Measurements from ENCODE around the gene MRFAP1. TPM values are rescaled to one million over a fixed set of nuclear protein-coding genes. Genes with fewer than 3 reads are reported as not detected.

MRFAP1 gene
- total and polyA plus RNA-seq, 2 donors (not counting 1 experiment from before 2014, with no cell fraction given) = 99.1 to 261 TPM

DNA sequence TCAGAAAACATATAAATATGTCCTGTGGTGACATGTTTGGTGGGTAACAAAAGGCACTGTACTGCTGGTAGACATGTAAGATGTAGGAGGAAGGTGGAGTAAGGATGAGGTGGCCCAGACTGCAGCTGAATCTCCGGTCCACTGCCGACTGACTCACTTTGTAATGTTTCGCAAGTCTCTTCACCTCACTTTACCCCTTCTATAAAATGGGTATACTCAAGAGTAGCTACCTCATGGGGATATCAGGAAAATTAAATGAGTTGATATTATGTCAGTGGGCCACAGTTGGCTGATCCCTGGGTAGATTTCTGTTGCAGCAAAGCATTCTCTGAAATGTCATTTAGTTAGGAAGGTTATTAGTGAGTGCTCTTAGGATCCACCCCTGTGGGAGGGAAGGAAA lies 22.1 kb downstream of the MRFAP1 start:
- Histone ChIP-seq H3K9me3 (ENCODE audit: control insufficient read depth, insufficient read depth, low read depth, low read length) (no peaks in the 10 kb centered on the region), H3K27ac (ENCODE audit: insufficient read depth, low read length) (no peak overlapping the region), H3K9ac (ENCODE audit: insufficient read depth, low read length) (no peak overlapping the region), H3K4me2 (ENCODE audit: extremely low read depth, insufficient read depth, low read length) (no peak overlapping the region), H4K20me1 (ENCODE audit: control insufficient read depth, extremely low read depth, insufficient read depth, low read length) (no peaks in the 10 kb centered on the region), H2AFZ (ENCODE audit: low read length) (no peak overlapping the region), H3K27me3 (ENCODE audit: control insufficient read depth, insufficient read depth, low read length) (peaks cover 17% of the 10 kb centered on the region), H3K4me1 (ENCODE audit: control insufficient read depth, extremely low read depth, insufficient read depth, low read length) (no peaks in the 10 kb centered on the region), H3K4me3 (replicated peaks in 1 of 4; ENCODE audit: control extremely low read depth in 1 of 4, insufficient read depth in 1 of 4, low read depth in 3 of 4, low read length in 4 of 4) (no peak overlapping the region), H3K36me3 (ENCODE audit: control insufficient read depth, insufficient read depth, low read length) (no peaks in the 10 kb centered on the region), H3K79me2 (ENCODE audit: control insufficient read depth, insufficient read depth, low read length) (no peaks in the 10 kb centered on the region)
- DNase-seq (ENCODE audit: low read depth in 2 of 2) = peak in 1 of 2 donors; percentile 19
- TF ChIP-seq, protein P1, sequence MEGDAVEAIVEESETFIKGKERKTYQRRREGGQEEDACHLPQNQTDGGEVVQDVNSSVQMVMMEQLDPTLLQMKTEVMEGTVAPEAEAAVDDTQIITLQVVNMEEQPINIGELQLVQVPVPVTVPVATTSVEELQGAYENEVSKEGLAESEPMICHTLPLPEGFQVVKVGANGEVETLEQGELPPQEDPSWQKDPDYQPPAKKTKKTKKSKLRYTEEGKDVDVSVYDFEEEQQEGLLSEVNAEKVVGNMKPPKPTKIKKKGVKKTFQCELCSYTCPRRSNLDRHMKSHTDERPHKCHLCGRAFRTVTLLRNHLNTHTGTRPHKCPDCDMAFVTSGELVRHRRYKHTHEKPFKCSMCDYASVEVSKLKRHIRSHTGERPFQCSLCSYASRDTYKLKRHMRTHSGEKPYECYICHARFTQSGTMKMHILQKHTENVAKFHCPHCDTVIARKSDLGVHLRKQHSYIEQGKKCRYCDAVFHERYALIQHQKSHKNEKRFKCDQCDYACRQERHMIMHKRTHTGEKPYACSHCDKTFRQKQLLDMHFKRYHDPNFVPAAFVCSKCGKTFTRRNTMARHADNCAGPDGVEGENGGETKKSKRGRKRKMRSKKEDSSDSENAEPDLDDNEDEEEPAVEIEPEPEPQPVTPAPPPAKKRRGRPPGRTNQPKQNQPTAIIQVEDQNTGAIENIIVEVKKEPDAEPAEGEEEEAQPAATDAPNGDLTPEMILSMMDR (conservative IDR thresholded peaks at IDR 0.05 in 1 of 2, IDR thresholded peaks at IDR 0.05 in 1 of 2; ENCODE audit: low read depth in 1 of 2, low read length in 2 of 2) = no peak
- no peak for TF ChIP-seq EZH2 (IDR thresholded peaks at IDR 0.05; ENCODE audit: low read length, missing control alignments)

DNA sequence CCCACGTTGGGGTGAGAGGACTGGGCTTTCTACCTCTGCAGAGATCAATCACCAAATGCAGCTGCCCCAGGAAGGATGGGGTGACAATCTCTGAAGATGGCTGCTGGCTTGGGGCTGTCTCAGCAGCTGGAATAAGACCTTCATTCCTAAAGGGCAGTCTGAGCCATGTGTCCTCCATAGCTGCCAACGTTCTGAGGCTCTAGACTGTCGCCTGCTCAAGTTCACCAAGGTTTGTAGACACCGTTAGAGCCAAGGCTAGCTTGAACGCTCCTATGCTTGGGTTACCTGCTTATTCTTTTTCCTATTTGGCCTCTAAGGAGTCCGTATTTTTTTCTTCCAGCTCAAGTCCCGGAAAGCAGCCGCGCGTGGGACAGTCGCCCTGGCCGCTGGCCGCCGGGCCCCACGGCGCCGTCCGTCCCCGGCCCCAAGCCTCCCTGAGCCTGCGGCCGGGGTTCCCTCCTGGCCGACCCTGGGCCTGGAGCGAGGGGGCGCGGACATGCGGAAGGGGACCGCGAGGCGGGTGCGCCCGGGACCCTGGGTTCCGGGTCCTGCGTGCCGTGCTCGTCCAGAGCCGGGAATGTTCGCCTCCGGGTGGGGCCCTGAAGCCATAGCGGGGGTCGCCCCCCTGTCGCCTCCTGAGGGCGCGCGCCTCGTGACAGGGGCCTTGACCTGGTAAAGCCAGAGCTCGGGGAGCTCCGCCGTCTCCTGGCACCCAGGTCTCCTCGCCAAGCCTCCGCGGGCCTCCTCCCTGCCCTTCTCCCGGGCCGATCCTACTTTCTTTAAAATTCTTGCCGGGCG lies 23.3 kb downstream of the MRFAP1 start:
- H2AFZ ChIP-seq (ENCODE audit: low read length) = no peak overlapping the region
- no peaks in the 10 kb centered on the region for H4K20me1 ChIP-seq (ENCODE audit: control insufficient read depth, extremely low read depth, insufficient read depth, low read length)
- no peaks in the 10 kb centered on the region for H3K79me2 ChIP-seq (ENCODE audit: control insufficient read depth, insufficient read depth, low read length)
- H3K36me3 ChIP-seq (ENCODE audit: control insufficient read depth, insufficient read depth, low read length) = no peaks in the 10 kb centered on the region
- peak; percentile 32 for TF ChIP-seq EZH2 (IDR thresholded peaks at IDR 0.05; ENCODE audit: low read length, missing control alignments)
- TF ChIP-seq, protein P1 (conservative IDR thresholded peaks at IDR 0.05 in 1 of 2, IDR thresholded peaks at IDR 0.05 in 1 of 2; ENCODE audit: low read depth in 1 of 2, low read length in 2 of 2) = no peak
- no peaks in the 10 kb centered on the region for H3K9me3 ChIP-seq (ENCODE audit: control insufficient read depth, insufficient read depth, low read depth, low read length)
- peak overlapping the region in 1 of 4 experiments; percentile 27 for H3K4me3 ChIP-seq (replicated peaks in 1 of 4; ENCODE audit: control extremely low read depth in 1 of 4, insufficient read depth in 1 of 4, low read depth in 3 of 4, low read length in 4 of 4)
- DNase-seq (ENCODE audit: low read depth in 2 of 2) = no peak
- peak overlapping the region; percentile 68 for H3K4me2 ChIP-seq (ENCODE audit: extremely low read depth, insufficient read depth, low read length)
- H3K9ac ChIP-seq (ENCODE audit: insufficient read depth, low read length) = peak overlapping the region; percentile 7
- H3K27ac ChIP-seq (ENCODE audit: insufficient read depth, low read length) = no peak overlapping the region
- H3K27me3 ChIP-seq (ENCODE audit: control insufficient read depth, insufficient read depth, low read length) = peaks cover 17% of the 10 kb centered on the region
- no peaks in the 10 kb centered on the region for H3K4me1 ChIP-seq (ENCODE audit: control insufficient read depth, extremely low read depth, insufficient read depth, low read length)

DNA sequence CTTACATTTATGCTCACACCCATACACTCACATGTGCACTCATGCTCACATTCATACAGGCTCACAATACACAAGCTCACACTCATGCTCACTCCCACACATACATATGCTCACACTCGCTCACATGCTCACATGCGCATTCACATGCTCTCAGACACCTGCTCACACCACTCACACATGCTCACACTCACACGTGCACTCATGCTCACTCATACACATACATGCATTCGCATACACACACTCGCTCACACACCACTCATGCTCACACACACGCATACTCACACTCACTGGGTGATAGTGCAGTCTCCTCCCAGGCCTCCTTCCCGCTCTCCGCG lies 24.8 kb downstream of the MRFAP1 start:
- Histone ChIP-seq H3K4me1 (ENCODE audit: control insufficient read depth, extremely low read depth, insufficient read depth, low read length) (no peaks in the 10 kb centered on the region), H4K20me1 (ENCODE audit: control insufficient read depth, extremely low read depth, insufficient read depth, low read length) (no peaks in the 10 kb centered on the region), H3K79me2 (ENCODE audit: control insufficient read depth, insufficient read depth, low read length) (no peaks in the 10 kb centered on the region), H3K9me3 (ENCODE audit: control insufficient read depth, insufficient read depth, low read depth, low read length) (no peaks in the 10 kb centered on the region), H3K27ac (ENCODE audit: insufficient read depth, low read length) (no peak overlapping the region), H3K9ac (ENCODE audit: insufficient read depth, low read length) (no peak overlapping the region), H3K4me3 (replicated peaks in 1 of 4; ENCODE audit: control extremely low read depth in 1 of 4, insufficient read depth in 1 of 4, low read depth in 3 of 4, low read length in 4 of 4) (no peak overlapping the region), H3K36me3 (ENCODE audit: control insufficient read depth, insufficient read depth, low read length) (no peaks in the 10 kb centered on the region), H3K4me2 (ENCODE audit: extremely low read depth, insufficient read depth, low read length) (no peak overlapping the region), H2AFZ (ENCODE audit: low read length) (no peak overlapping the region), H3K27me3 (ENCODE audit: control insufficient read depth, insufficient read depth, low read length) (peaks cover 17% of the 10 kb centered on the region)
- no peak for TF ChIP-seq EZH2 (IDR thresholded peaks at IDR 0.05; ENCODE audit: low read length, missing control alignments)
- TF ChIP-seq, protein P1 (conservative IDR thresholded peaks at IDR 0.05 in 1 of 2, IDR thresholded peaks at IDR 0.05 in 1 of 2; ENCODE audit: low read depth in 1 of 2, low read length in 2 of 2) = no peak
- DNase-seq (ENCODE audit: low read depth in 2 of 2) = no peak
